NCI-H187 (cell line): ENCODE data around the gene CNIH3.

ENCODE experiments used
- DNase-seq, 2 experiments: peaks; one replicate each; lab custom pipeline; 2025; lab: John Stamatoyannopoulos, UW

Gene CNIH3

GRCh38 chr1:224721000-224721399, 104.9 kb downstream of the CNIH3 start:
- no peak for DNase-seq

- no peak for DNase-seq
Observed at GRCh38 chr1:224722838-224723237, 106.7 kb downstream of the CNIH3 start.

GRCh38 chr1:224724566-224724965, 108.4 kb downstream of the CNIH3 start:
- no peak for DNase-seq

GRCh38 chr1:224726441-224727182, 110.5 kb downstream of the CNIH3 start:
- no peak for DNase-seq

GRCh38 chr1:224727351-224728289, 111.5 kb downstream of the CNIH3 start:
- no peak for DNase-seq

GRCh38 chr1:224730540-224730939, 114.4 kb downstream of the CNIH3 start:
- DNase-seq: no peak

- DNase-seq: no peak
Observed at GRCh38 chr1:224730965-224731364, 114.8 kb downstream of the CNIH3 start.

- no peak for DNase-seq
Observed at GRCh38 chr1:224731633-224732032, 115.5 kb downstream of the CNIH3 start.

- DNase-seq: no peak
Observed at GRCh38 chr1:224732377-224733026, 116.4 kb downstream of the CNIH3 start.

GRCh38 chr1:224733027-224733911, 117.2 kb downstream of the CNIH3 start:
- peak; percentile 5 to 18 for DNase-seq

- no peak for DNase-seq
Observed at GRCh38 chr1:224734261-224734935, 118.3 kb downstream of the CNIH3 start.

- no peak for DNase-seq
Observed at GRCh38 chr1:224735159-224735558, 119.0 kb downstream of the CNIH3 start.

- no peak for DNase-seq
Observed at GRCh38 chr1:224736619-224737352, 120.7 kb downstream of the CNIH3 start.

GRCh38 chr1:224737353-224737727, 121.2 kb downstream of the CNIH3 start:
- DNase-seq: no peak

GRCh38 chr1:224739303-224739996, 123.3 kb downstream of the CNIH3 start:
- DNase-seq: no peak

- no peak for DNase-seq
Observed at GRCh38 chr1:224739997-224740684, 124.0 kb downstream of the CNIH3 start.

- no peak for DNase-seq
Observed at GRCh38 chr1:224740685-224741052, 124.6 kb downstream of the CNIH3 start.

- no peak for DNase-seq
Observed at GRCh38 chr1:224742349-224742748, 126.2 kb downstream of the CNIH3 start.

GRCh38 chr1:224743608-224744164, 127.6 kb downstream of the CNIH3 start:
- no peak for DNase-seq
